ENCODE measurements around the gene ANXA7. TPM values are rescaled to one million over a fixed set of nuclear protein-coding genes. Genes with fewer than 3 reads are reported as not detected.

The ANXA7 gene
- total and polyA plus RNA-seq, 10 of the 15 experiments (the other 5 are each of a cell fraction or from before 2014, with no cell fraction given), result 70.6 to 184 (median 113) TPM

DNA sequence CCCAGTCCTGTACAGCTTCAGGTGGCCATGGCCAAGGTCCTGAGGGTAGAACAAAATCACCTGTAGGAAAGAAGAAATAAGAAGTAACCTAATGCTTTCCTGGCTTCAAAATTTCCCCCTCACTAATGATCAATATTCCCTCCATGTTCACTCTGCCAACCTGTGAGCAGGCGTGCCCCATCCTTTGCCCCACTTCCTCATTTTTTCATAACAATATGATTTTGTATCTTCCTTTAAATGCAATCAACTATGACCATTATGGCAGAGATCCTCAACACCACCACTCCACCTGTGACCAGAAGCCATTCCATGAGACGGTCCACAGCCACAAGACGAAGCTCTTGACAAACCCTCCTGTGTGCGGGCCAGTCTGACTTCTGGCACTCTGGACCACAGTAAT, 12.5 kb upstream of the ANXA7 start:
- no peak overlapping the region for H2AFZ ChIP-seq (ENCODE audit: control insufficient read depth, low read depth, low read length)
- intact Hi-C loops (cut with micrococcal nuclease; ENCODE audit: unreplicated experiment), result no loop called here
- TF ChIP-seq MLLT1 (IDR thresholded peaks at IDR 0.05), result no peak
- TF ChIP-seq, protein P1, sequence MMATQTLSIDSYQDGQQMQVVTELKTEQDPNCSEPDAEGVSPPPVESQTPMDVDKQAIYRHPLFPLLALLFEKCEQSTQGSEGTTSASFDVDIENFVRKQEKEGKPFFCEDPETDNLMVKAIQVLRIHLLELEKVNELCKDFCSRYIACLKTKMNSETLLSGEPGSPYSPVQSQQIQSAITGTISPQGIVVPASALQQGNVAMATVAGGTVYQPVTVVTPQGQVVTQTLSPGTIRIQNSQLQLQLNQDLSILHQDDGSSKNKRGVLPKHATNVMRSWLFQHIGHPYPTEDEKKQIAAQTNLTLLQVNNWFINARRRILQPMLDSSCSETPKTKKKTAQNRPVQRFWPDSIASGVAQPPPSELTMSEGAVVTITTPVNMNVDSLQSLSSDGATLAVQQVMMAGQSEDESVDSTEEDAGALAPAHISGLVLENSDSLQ (IDR thresholded peaks at IDR 0.05), result no peak
- no peak for TF ChIP-seq ZNF384 (IDR thresholded peaks at IDR 0.05; ENCODE audit: borderline replicate concordance, low read depth, low read length)
- no peak for TF ChIP-seq DPF2 (IDR thresholded peaks at IDR 0.05)
- TF ChIP-seq, protein P2, sequence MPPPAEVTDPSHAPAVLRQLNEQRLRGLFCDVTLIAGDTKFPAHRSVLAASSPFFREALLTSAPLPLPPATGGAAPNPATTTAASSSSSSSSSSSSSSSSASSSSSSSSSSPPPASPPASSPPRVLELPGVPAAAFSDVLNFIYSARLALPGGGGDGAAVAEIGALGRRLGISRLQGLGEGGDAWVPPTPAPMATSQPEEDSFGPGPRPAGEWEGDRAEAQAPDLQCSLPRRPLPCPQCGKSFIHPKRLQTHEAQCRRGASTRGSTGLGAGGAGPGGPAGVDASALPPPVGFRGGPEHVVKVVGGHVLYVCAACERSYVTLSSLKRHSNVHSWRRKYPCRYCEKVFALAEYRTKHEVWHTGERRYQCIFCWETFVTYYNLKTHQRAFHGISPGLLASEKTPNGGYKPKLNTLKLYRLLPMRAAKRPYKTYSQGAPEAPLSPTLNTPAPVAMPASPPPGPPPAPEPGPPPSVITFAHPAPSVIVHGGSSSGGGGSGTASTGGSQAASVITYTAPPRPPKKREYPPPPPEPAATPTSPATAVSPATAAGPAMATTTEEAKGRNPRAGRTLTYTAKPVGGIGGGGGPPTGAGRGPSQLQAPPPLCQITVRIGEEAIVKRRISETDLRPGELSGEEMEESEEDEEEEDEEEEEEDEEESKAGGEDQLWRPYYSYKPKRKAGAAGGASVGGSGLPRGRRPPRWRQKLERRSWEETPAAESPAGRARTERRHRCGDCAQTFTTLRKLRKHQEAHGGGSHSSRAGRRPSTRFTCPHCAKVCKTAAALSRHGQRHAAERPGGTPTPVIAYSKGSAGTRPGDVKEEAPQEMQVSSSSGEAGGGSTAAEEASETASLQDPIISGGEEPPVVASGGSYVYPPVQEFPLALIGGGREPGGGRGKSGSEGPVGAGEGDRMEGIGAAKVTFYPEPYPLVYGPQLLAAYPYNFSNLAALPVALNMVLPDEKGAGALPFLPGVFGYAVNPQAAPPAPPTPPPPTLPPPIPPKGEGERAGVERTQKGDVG (CRISPR knock-in tag; IDR thresholded peaks at IDR 0.05), result no peak
- peak; percentile 60; the same call in 1 of the 2 replicates for TF ChIP-seq SPI1 (IDR thresholded peaks at IDR 0.05; ENCODE audit: borderline replicate concordance, insufficient read depth, low read depth, low read length)
- no peaks in the 10 kb centered on the region for H3K9me3 ChIP-seq (replicated peaks; ENCODE audit: control insufficient read depth, insufficient read depth, low read length)
- RAD21 ChIA-PET (ENCODE audit: unreplicated experiment), result no interaction called here
- in situ Hi-C loops (cut with MboI), result no loop called here
- POLR2A ChIA-PET, result interaction anchor here (0.5 kb wide), 1 partner anchor 14 kb away, joined by 6 read pairs; no protein-coding TSS in a partner anchor
- SMC1A ChIA-PET (ENCODE audit: uncharacterized antibody, unreplicated experiment), result no interaction called here
- WGBS (ENCODE audit: insufficient coverage, insufficient replicate concordance, low lambda C conversion rate, missing lambda C conversion rate), result 97% methylated on average over 4 of the region's 4 CpGs
- no peak overlapping the region for H3K9ac ChIP-seq (ENCODE audit: control insufficient read depth, insufficient read depth, low read length)
- no peak overlapping the region for H3K4me3 ChIP-seq
- no peak for FAIRE-seq
- H3K36me3 ChIP-seq (ENCODE audit: control insufficient read depth in 2 of 2, insufficient read depth in 2 of 2, low read length in 1 of 2), result peaks cover 0 to 4% of the 10 kb centered on the region in 2 experiments; a peak in 2 of 4 replicates
- H3K4me2 ChIP-seq (ENCODE audit: control insufficient read depth, insufficient read depth), result no peak overlapping the region
- H3K27ac ChIP-seq (ENCODE audit: control insufficient read depth, insufficient read depth), result no peak overlapping the region
- H3K4me1 ChIP-seq (ENCODE audit: control insufficient read depth, insufficient read depth, low read length), result no peaks in the 10 kb centered on the region
- ATAC-seq, result no peak
- no peaks in the 10 kb centered on the region for H3K79me2 ChIP-seq (ENCODE audit: control insufficient read depth, insufficient read depth, low read length)
- no peak for DNase-seq (ENCODE audit: low read depth, low spot score)
- H4K20me1 ChIP-seq (ENCODE audit: control insufficient read depth, insufficient read depth), result no peaks in the 10 kb centered on the region
- H3K27me3 ChIP-seq (replicated peaks in 1 of 2; ENCODE audit: control insufficient read depth in 2 of 2, insufficient read depth in 2 of 2, low read length in 1 of 2), result no peaks in the 10 kb centered on the region
- no TSS peak for BruUV-seq (replicated peaks)
- CTCF ChIA-PET, result interaction anchor here (1.2 kb wide), 1 partner anchor 11 kb away, joined by 3 read pairs; no protein-coding TSS in a partner anchor
